Activated CD4-positive, alpha-beta T cell treated with anti-CD3 and anti-CD28 coated beads, Interleukin-2, amount 50 U/mL, for 48 hours (primary cell): ENCODE measurements around the gene LAPTM5.

Source experiments
- DNase-seq, 2 experiments: peaks; one replicate each; pipeline ENCODE4 v3.0.0-alpha.2; 2020

LAPTM5 gene

DNA sequence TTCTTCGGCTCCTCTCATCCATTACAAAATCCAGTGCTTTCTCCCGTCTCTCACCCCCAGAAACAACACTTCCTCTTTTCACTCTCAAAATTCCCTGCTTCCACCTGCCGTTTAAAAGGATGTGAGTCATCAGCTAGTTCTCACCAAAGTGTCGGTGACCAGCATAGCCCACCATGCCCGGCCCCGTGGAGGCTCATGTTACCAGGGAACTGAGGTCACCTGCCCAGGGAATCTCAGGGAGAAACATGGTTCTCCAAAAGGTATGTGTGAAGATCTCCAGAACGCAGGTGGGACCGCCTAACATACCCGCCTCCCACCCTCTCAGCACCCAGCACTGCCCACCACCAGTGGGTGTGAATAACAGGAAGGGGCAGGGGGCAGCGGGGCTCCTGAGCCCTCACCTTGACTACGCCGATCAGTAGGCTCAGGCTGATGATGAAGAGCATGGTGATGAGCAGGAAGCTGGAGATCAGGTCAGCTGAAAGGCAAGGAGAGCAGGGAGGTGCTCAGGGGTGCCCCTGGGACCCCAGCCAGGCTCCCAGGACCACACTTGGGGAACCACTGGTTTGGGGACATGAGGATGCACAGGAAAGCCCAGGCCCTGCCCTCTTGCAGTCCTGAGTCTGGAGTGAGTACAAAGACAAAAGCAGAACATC, 16.2 kb downstream of the LAPTM5 start:
- DNase-seq: no peak

DNA sequence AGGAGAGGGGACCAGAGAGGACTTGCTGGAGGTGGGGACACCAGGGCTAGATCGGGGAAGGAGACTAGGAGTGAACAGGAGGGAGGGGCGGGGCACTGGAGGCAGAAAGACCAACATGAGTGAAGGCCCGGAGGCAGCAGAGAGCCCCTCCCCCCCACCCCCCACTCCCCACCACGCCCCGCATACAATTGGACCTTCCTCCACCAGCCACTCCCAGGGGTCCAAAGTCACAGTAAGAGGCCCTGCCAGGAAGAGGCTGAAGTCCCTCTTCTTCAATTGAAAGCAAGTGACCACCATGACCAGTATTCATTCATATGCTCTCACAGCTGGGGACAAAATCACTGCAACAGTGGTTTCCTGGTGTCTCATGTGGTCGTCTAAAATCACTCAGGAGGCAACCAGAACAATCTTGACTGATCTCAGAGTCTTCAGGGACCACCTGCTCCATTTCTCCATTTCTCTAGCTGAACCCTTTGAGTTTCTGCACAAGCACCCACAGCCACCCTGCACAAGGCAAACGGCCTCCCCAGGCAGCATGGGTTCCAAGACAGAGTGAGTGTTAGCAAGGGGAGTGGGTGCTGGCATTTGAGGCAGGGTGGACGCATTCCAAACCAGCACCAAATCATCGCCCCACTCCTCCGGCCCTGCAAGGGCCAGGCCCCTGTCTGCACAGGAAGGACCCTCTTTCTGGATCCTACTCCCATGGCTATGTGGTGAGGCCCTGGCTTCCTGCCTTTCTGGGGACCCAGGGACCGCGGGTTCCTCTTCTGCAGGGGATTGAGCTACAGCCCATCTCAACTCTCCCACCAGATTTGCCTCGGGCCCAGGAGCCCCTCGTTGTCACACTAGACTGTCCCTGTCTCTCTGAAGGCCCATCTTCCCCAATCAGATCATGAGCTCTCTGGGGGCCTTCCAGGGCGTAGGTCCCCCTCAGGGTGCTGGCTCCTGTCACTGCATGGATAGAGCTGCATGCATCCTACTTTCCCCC, 17.0 kb downstream of the LAPTM5 start:
- no peak for DNase-seq

DNA sequence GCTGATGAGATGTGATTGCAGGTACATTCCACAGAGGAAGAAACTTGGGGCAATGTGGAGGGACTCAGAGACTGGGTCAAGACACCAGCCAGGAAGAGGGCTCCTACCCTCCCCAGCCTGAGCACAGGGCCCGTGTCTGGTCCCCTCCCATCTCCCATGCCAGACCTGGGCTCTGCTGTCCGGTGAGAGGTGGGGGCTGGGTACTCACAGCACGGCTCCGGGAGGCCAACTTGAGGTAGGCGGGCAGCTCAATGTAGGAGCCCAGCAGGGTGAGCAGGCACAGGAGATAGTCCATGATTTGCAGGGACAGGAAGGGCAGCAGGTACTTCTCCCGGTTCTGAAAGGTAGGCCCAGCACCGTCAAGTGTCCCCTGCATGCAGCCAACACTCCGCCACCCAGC, 18.0 kb downstream of the LAPTM5 start:
- no peak for DNase-seq

GRCh38 chr1:30738715-30739559, 18.6 kb downstream of the LAPTM5 start:
- no peak for DNase-seq

DNA sequence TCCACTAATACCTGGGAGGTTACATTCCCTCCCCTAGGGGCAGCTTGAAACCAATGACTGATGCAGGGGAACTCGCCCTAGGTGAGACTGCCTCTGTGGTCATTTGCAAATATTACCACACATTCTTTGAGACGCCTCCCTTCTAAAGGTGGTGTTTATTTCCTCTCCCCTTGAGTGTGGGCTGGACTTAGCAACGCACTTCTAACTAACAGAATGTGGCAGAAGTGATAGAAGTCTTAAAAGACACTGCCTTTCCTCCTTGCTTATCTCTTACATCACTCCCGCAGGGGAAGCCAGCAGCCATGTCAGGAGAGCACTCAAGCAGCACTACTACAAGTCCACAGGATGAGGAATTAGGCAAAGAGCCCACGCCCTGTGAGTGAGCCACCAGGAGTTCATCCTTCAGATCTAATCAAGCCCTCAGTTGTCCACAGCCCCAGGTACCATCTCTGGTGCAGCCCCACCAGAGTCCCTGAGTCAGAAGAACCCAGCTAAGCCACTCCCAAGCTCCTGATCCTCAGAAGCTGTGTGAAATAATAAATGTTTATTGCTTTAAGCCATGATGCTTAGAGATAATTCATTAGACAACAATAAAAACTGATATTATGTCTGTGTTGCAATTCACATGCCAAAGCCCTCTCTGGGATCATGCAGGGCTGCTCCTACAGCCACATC, 19.4 kb downstream of the LAPTM5 start:
- DNase-seq: no peak

- DNase-seq: no peak
Observed at GRCh38 chr1:30737357-30738039, 20.1 kb downstream of the LAPTM5 start.

GRCh38 chr1:30735668-30736498, 21.7 kb downstream of the LAPTM5 start:
- no peak for DNase-seq

GRCh38 chr1:30735124-30735523, 22.4 kb downstream of the LAPTM5 start:
- DNase-seq: no peak

- no peak for DNase-seq
Observed at GRCh38 chr1:30734580-30734979, 23.0 kb downstream of the LAPTM5 start.

GRCh38 chr1:30734106-30734505, 23.5 kb downstream of the LAPTM5 start:
- no peak for DNase-seq

DNA sequence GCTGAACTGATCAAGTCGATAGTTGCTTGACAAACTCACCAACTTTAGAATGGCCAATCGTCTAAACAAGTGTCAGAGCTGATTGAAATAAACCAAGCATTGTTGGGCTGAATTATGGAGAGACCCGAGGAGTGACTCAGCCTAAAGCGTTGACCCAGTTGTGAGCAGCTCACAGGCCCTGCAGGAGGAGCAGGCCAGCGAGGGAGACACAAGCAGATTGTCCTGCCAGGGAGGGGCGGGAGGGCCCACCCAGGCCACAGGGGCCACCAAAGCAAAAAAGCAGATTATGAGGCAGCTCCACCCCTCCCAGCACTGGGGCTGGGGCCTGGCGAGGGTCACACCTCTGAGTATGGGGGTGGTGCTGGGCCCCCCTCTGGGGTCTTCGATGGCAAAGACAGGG, 24.1 kb downstream of the LAPTM5 start:
- no peak for DNase-seq

GRCh38 chr1:30732277-30732996, 25.1 kb downstream of the LAPTM5 start:
- no peak for DNase-seq

DNA sequence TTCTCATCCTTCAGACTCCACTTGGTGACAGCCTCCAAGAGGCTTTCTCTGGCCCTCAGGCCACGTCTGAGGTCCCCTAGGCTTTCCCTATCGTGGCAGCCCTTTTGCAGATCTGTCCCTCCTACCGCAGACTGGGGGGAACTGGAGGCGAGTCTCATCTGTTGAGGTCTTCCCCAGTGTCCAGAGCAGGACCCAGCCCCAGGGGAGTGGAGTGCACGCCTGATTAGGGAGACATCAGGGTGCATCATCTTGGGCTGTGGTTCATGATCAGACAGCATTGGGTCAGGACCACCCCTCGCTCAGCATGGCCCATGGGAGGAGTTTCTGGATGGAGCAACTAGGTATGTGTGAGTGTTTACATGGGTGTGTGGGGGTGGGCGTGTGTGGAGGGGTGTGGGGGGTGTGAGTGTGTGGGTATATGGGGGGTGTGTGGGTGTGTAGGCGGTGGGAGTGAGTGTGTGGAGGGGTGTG, 25.7 kb downstream of the LAPTM5 start:
- no peak for DNase-seq

- DNase-seq: no peak
Observed at GRCh38 chr1:30731109-30731805, 26.3 kb downstream of the LAPTM5 start.

- no peak for DNase-seq
Observed at GRCh38 chr1:30730346-30731108, 27.0 kb downstream of the LAPTM5 start.

DNA sequence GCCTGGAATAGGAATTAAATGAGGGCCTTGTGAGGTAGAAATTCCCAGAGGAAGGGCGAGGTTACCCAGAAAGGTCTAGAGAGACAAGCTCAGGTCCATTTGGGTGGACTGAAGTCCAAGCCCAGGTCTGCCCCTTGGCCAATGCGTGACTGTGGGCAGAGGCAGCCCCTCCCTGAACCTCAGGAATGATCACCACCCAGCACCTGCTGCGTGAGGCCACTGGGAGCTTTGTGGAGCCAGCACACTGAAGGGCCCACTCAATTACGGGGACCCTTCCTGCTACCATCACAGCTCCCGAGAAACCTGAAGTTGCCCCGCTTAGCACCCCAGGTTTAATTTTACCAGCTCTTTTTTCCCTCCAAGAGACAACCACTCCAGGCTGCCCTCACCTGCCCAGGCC, 27.7 kb downstream of the LAPTM5 start:
- DNase-seq: no peak

- DNase-seq: no peak
Observed at GRCh38 chr1:30728832-30729638, 28.5 kb downstream of the LAPTM5 start.

DNA sequence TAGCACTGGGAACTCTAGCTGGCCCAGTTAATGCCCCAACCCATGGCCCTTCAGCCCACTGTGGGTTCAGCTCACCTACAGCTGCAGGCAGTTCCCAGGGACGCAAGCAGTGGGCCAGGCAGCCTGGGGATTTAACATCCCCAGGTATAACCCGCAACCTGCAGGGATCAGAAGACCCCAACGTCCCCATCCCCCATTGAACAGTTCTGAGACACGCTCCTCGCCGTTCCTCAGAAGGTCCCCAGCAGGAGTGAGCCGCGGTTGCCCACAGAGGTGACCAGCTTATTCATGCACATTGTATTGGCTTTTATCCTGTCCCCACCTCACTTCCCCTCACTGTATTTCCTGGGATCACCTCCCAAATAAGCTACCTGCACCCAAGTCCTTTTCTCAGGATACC, 29.2 kb downstream of the LAPTM5 start:
- no peak for DNase-seq
